HG02798 (cell line): ENCODE results near the gene ZNF678.
"Not testable (repeated sequence)": the region's sequence is repeated elsewhere in the genome, so short reads cannot be mapped to it uniquely, and the experiment has no call there.

ENCODE experiments used
- ATAC-seq: cut with Tn5 transposase; IDR thresholded peaks from one replicate; pipeline ENCODE4 v1.9.1; 2021; ENCODE audit warnings: mild to moderate bottlenecking; ENCODE audit not compliant: unreplicated experiment, poor library complexity

ZNF678 gene

GRCh38 chr1:227701631-227702030, 138.3 kb downstream of the ZNF678 start:
- ATAC-seq: not testable (repeated sequence)

GRCh38 chr1:227707846-227708245, 144.5 kb downstream of the ZNF678 start:
- ATAC-seq: no peak

GRCh38 chr1:227709451-227709850, 146.1 kb downstream of the ZNF678 start:
- ATAC-seq: no peak

- not testable (repeated sequence) for ATAC-seq
These were observed 147.1 kb downstream of the ZNF678 start for GRCh38 chr1:227710474-227710873.

- no peak for ATAC-seq
These were observed 149.3 kb downstream of the ZNF678 start for GRCh38 chr1:227712648-227713047.

- ATAC-seq: no peak
These were observed 155.6 kb downstream of the ZNF678 start for GRCh38 chr1:227718932-227719331.

GRCh38 chr1:227723474-227723873, 160.1 kb downstream of the ZNF678 start:
- ATAC-seq: no peak

- no peak for ATAC-seq
These were observed 161.7 kb downstream of the ZNF678 start for GRCh38 chr1:227725046-227725445.

GRCh38 chr1:227726318-227726717, 163.0 kb downstream of the ZNF678 start:
- ATAC-seq: no peak
